HG02938 (cell line): ENCODE data around the gene PLXNA1.

ENCODE experiments used
- ATAC-seq: cut with Tn5 transposase; IDR thresholded peaks from one replicate; pipeline ENCODE4 v1.9.1; 2021; ENCODE audit warnings: mild to moderate bottlenecking, moderate library complexity; ENCODE audit not compliant: unreplicated experiment

PLXNA1 gene

GRCh38 chr3:126985132-126985985 is 2.4 kb downstream of the PLXNA1 start:
- ATAC-seq = no peak

- no peak for ATAC-seq
Observed at GRCh38 chr3:126986001-126986400, 3.1 kb downstream of the PLXNA1 start.

- ATAC-seq = no peak
Observed at GRCh38 chr3:126987129-126987528, 4.2 kb downstream of the PLXNA1 start.

- ATAC-seq = no peak
Observed at GRCh38 chr3:126987596-126987995, 4.7 kb downstream of the PLXNA1 start.

- ATAC-seq = no peak
Observed at GRCh38 chr3:126988451-126989021, 5.6 kb downstream of the PLXNA1 start.

- no peak for ATAC-seq
Observed at GRCh38 chr3:126989316-126990023, 6.6 kb downstream of the PLXNA1 start.

GRCh38 chr3:126990024-126990700 is 7.2 kb downstream of the PLXNA1 start:
- no peak for ATAC-seq

- no peak for ATAC-seq
Observed at GRCh38 chr3:126990890-126991289, 8.0 kb downstream of the PLXNA1 start.

- ATAC-seq = no peak
Observed at GRCh38 chr3:126991366-126992200, 8.7 kb downstream of the PLXNA1 start.

- ATAC-seq = no peak
Observed at GRCh38 chr3:126992216-126992615, 9.3 kb downstream of the PLXNA1 start.

GRCh38 chr3:126992776-126993175 is 9.9 kb downstream of the PLXNA1 start:
- no peak for ATAC-seq

- ATAC-seq = no peak
Observed at GRCh38 chr3:126993436-126993835, 10.5 kb downstream of the PLXNA1 start.

GRCh38 chr3:126994661-126995245 is 11.8 kb downstream of the PLXNA1 start:
- no peak for ATAC-seq

GRCh38 chr3:126995254-126995780 is 12.4 kb downstream of the PLXNA1 start:
- ATAC-seq = no peak

- no peak for ATAC-seq
Observed at GRCh38 chr3:126995926-126996512, 13.1 kb downstream of the PLXNA1 start.

GRCh38 chr3:126996905-126997304 is 14.0 kb downstream of the PLXNA1 start:
- no peak for ATAC-seq

- ATAC-seq = no peak
Observed at GRCh38 chr3:126997455-126998038, 14.6 kb downstream of the PLXNA1 start.

GRCh38 chr3:126998320-126998719 is 15.4 kb downstream of the PLXNA1 start:
- ATAC-seq = no peak

GRCh38 chr3:126998728-126999127 is 15.8 kb downstream of the PLXNA1 start:
- no peak for ATAC-seq
